ENCODE data around the gene MAGEA6. TPM values are rescaled to one million over a fixed set of nuclear protein-coding genes. Genes with fewer than 3 reads are reported as not detected.
"Not testable (repeated sequence)": the region's sequence is repeated elsewhere in the genome, so short reads cannot be mapped to it uniquely, and the experiment has no call there.

MAGEA6 gene, protein sequence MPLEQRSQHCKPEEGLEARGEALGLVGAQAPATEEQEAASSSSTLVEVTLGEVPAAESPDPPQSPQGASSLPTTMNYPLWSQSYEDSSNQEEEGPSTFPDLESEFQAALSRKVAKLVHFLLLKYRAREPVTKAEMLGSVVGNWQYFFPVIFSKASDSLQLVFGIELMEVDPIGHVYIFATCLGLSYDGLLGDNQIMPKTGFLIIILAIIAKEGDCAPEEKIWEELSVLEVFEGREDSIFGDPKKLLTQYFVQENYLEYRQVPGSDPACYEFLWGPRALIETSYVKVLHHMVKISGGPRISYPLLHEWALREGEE
- total RNA-seq (2014; rRNA removed; shearing (Covaris generic)) = not detected in 2 replicates
- polyA plus RNA-seq (2014; cell fraction: nucleus; rRNA removed) = not detected in 2 replicates

- DNase-seq (ENCODE audit: extremely low read depth, low read depth) = not testable (repeated sequence)
These were observed at the start of gene MAGEA6 for GRCh38 chrX:152769549-152770289. TSS of gene MAGEA6 (minus strand) at chrX:152769689. CDS start at chrX:152767650, 2,039 bp downstream.

DNA sequence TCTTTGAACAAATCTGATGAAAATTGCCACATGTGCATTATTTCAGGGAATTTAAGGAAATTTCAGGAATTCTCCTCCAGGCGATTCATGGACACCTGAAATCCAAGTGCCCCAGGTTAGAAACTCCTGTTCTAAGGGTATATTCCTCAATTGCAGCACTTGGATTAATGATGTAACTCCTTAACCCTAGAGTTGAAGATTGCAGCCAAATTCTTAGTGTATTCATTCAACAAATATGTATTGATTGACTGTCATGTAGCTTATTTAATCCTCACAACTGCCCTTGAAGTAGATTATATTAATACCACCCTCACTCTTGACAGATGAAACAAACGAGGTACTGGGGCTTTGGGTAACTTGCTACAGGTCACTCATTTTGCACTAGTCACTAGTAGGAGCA is 49.8 kb upstream of the MAGEA6 start:
- no peak for DNase-seq (ENCODE audit: extremely low read depth, low read depth)

DNA sequence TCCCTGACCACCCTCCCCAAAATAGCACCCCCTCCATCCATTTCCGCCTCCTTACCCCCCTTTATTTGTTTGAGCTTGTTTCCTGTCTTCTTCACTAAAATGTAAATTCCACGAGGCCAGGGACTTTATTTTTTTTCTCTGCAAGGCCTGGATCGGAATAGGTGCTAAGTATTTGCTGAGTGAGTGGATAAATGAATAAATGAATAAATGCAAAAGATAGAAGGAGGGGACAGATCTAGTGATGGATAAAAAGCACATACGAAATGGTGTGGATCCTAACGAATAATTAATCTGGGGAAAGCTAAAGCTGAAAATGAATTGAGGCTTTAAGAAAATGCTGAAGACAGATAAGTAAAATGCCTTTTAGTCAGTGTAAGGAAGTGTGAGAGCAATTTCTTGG is 48.9 kb upstream of the MAGEA6 start:
- DNase-seq (ENCODE audit: extremely low read depth, low read depth) = no peak

DNA sequence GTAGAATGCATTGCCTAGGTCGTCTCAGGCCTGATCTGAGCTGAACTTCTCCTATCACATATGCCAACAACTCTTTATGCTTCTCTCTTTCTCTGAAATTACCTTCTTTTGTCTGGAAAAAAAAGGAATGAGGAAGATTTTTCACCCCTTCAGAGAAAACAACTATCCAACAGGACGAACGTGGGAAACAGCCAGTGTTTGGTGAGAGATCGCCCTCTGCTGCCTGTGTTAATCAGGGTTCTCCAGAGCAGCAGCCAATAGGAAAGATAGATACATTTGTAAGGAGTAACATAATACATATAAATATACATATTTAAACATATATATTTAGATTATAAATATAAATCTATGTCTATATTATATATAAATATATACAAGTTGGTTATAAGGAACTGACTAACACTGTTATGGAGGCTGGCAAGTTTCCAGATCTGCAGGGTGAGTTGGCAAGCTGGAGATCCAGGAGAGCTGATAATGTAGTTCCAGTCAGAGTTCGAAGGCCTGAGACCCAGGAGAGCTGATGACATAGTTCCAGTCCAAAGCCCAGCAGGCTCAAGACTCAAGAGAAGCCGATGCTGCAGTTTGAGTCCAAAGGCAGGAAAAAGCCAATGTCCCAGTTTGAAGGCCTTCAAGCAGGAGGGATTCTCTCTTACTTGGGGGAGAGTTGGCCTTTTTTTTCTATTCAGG is 47.7 kb upstream of the MAGEA6 start:
- DNase-seq (ENCODE audit: extremely low read depth, low read depth) = peak; percentile 45

DNA sequence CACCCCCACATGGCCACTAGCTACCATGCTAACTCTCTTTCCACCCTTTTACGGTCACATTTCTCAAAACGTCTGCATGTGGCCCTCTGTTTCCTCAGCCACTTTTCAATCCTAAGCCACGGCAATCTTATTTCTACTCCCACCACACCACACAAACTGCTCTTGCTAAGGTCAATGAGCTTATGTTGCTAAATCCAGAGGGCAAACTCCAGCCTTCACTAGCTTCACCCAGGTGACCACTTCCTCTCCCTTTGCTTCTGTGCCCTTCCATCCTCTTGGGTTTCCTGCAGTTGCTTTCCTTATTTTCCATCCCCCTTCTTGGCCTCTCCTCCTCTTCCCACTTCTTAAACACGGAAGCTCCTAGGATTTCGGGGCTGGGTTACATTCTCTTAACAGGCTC is 44.6 kb upstream of the MAGEA6 start:
- DNase-seq (ENCODE audit: extremely low read depth, low read depth) = no peak

- DNase-seq (ENCODE audit: extremely low read depth, low read depth) = no peak
These were observed 43.7 kb upstream of the MAGEA6 start for GRCh38 chrX:152813206-152813605.

GRCh38 chrX:152810403-152810802 is 40.9 kb upstream of the MAGEA6 start:
- no peak for DNase-seq (ENCODE audit: extremely low read depth, low read depth)

DNA sequence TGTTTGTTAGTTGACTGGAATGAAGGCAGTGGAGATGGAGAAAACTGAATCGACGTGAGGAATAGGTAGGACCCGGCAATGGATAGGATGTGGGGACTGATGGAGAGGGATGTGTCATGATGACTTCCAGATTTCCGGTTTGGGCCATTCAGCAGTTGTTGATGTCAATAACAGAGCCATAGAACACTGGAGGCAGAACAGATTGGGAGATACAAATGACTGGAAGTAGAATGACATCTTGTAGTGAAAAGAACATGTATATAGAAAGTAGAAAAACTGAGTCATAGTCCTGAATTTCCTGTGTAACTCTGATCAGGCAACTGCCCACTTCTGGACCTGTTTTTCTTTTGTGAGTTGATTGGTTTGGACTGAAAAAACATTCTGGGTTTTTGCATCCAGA is 36.5 kb upstream of the MAGEA6 start:
- no peak for DNase-seq (ENCODE audit: extremely low read depth, low read depth)

- no peak for DNase-seq (ENCODE audit: extremely low read depth, low read depth)
These were observed 29.5 kb upstream of the MAGEA6 start for GRCh38 chrX:152798945-152799344.

DNA sequence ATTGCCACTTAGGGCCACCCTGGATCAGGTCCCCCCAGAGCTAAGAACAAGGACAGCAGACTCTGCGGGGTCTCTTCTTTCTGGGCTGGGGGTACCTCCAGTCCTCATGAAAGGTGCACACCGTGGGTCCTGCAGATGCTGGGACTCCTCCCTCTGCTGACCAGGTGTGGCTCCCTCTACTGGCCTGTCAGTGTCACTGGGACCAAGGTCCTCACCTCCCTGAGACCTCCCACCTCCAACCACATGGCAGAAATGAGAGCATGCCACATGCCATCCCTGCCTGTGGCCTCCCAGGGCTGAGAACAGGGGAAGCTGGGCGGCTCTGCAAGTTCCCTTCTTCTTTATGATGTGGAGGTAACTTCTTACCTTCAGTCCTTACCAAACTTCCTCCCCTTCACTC is 17.6 kb upstream of the MAGEA6 start:
- not testable (repeated sequence) for DNase-seq (ENCODE audit: extremely low read depth, low read depth)

GRCh38 chrX:152766562-152766961 is 2.9 kb downstream of the MAGEA6 start:
- not testable (repeated sequence) for DNase-seq (ENCODE audit: extremely low read depth, low read depth)

DNA sequence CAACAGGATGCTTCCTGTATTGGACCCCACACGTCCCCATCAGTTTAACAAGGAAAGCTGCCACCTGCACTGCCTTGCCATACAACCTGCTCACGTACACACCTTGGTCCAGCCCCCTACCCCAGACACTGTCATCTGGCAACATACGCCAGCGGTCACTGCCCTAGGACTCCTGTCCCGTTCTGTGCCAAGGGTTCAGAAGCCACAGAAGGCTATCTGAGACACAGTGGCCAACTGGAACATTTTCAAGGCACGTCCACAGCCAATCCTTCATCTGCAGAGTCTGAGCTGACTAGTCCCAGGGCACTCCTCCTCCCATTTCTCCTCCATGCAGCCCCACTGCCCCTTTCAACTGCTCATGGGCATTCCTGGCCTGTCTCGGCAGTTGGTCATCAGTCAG is 7.9 kb downstream of the MAGEA6 start:
- not testable (repeated sequence) for DNase-seq (ENCODE audit: extremely low read depth, low read depth)

DNA sequence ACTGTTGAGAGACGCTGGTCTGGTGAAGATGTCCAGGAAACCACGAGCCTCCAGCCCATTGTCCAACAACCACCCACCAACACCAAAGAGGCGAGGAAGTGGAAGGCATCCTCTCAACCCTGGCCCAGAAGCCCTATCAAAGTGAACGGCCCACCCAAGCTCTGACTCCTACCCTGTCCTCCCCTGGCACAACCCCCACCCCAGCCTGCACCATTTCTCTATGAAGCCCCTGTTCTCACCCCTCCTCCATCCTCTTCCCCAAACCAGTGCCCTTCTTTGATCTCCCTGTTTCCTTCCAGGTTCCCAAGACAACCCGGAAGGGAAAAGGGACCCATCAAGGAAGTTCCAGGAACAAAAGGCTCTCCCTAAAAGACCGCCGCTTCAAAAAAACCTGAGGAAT is 9.9 kb downstream of the MAGEA6 start:
- not testable (repeated sequence) for DNase-seq (ENCODE audit: extremely low read depth, low read depth)

GRCh38 chrX:152758918-152759317 is 10.6 kb downstream of the MAGEA6 start, which contains the start of gene CSAG3:
TSS of gene CSAG3 (plus strand) at chrX:152759218.
- DNase-seq (ENCODE audit: extremely low read depth, low read depth) = not testable (repeated sequence)

DNA sequence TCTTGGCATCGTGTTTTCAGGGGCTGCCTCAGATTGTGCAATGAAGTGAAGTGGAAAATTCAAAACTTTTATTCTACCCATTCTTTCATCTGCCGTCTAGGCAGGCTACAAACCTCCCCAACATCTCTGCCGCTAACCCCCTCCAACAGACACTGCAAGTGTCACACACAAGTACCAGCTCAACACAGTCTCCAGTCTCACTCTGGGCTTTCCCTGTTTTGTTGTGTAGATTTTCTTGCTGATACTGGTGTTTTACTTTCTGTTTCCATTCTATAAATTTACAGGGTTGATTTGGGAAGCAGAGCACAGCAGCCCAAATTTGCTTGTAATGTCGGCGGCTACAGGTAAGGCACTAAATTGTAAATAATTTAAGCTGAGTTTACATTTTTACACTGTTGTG is 14.6 kb downstream of the MAGEA6 start:
- DNase-seq (ENCODE audit: extremely low read depth, low read depth) = not testable (repeated sequence)

DNA sequence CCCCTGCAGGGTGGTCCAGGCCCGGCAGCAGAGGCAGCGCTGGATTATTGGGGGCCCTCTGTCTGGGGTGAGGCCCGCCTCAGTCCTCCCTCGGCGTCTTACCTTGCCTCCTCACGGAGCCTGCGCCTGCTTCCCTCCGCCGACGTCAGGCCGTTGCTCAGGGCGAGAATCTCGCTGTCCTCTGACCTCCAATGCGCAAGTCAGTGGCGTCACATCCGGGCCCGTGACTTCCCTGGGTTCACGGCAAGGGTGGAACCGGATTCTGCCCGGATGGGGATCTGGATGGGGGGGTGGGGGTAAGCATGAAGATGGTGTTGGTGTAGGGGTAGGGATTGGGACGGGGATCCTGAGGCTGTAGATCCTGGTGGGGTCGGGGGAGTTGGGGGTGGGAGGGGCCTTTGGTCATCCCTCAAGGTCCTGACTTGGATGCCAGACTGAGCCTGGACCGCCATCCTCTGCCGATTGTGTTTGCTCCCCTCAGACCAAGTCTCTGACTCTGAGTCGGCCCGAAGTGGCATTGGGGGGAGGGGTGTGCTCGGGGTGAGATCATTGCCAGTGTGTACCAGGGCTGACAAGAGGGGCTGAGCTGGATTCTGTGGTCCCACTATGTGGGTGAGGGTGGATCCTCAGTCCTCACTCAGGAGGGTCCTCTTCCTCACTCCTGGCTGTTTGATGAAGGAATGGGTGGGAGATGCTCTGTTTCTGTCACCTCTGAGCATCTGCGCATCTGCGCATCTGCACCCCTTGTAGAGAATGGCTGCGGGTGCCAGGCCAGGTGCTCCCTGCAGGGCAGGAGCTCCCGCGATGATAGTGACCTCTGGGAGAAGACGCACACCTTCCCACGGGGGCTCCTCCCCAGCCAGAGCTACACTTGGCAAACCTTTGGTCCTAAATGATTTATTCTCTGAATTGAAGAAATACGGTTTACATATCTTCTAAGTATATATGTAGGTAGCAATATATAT is 15.5 kb downstream of the MAGEA6 start, which contains the start of gene MAGEA2:
TSS of gene MAGEA2 (minus strand) at position 157 of the 965 bp plus-strand sequence. CDS start 2,479 bp downstream, outside the sequence.
- DNase-seq (ENCODE audit: extremely low read depth, low read depth) = not testable (repeated sequence)

GRCh38 chrX:152738560-152738959 is 30.9 kb downstream of the MAGEA6 start:
- DNase-seq (ENCODE audit: extremely low read depth, low read depth) = no peak

DNA sequence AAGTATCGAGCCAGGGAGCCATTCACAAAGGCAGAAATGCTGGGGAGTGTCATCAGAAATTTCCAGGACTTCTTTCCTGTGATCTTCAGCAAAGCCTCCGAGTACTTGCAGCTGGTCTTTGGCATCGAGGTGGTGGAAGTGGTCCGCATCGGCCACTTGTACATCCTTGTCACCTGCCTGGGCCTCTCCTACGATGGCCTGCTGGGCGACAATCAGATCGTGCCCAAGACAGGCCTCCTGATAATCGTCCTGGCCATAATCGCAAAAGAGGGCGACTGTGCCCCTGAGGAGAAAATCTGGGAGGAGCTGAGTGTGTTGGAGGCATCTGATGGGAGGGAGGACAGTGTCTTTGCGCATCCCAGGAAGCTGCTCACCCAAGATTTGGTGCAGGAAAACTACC is 33.0 kb downstream of the MAGEA6 start:
- not testable (repeated sequence) for DNase-seq (ENCODE audit: extremely low read depth, low read depth)

- no peak for DNase-seq (ENCODE audit: extremely low read depth, low read depth)
These were observed 33.5 kb downstream of the MAGEA6 start for GRCh38 chrX:152735860-152736511.
